Measurements from ENCODE around the gene DBN1. TPM values are rescaled to one million over a fixed set of nuclear protein-coding genes. Genes with fewer than 3 reads are reported as not detected.

Gene DBN1
- polyA plus RNA-seq, 4 donors: 1.6 to 32.0 (median 14.2) TPM

- FAIRE-seq (no peak), DNase-seq (no peak)
- whole genome bisulfite sequencing, 3 donors: 80 to 88% (median 81%) methylated on average over 24 to 26 of the region's 26 CpGs
- H3K27me3 ChIP-seq (ENCODE audit: control insufficient read depth in 3 of 3, insufficient read depth in 3 of 3, low read length in 3 of 3): no peaks in the 10 kb centered on the region
- H3K36me3 ChIP-seq (ENCODE audit: control insufficient read depth in 3 of 3, insufficient read depth in 2 of 3, low read depth in 1 of 3, low read length in 3 of 3): peaks cover 6 to 63% (median 11%) of the 10 kb centered on the region in 3 donors
- peaks cover 0 to 21% (median 13%) of the 10 kb centered on the region in 3 donors for H3K4me1 ChIP-seq (ENCODE audit: control insufficient read depth in 3 of 3, insufficient read depth in 2 of 3, low read depth in 1 of 3, low read length in 2 of 3)
- H3K27ac ChIP-seq (ENCODE audit: low read depth in 1 of 3, low read length in 2 of 3): peak overlapping the region in 2 of 3 donors; percentile 27 to 65
- no peak overlapping the region for H3K4me3 ChIP-seq (ENCODE audit: low read depth in 1 of 3, low read length in 3 of 3)
- no peaks in the 10 kb centered on the region for H3K9me3 ChIP-seq (ENCODE audit: control insufficient read depth in 2 of 2, insufficient read depth in 1 of 2, low read depth in 1 of 2, low read length in 1 of 2)
These were observed 43.1 kb downstream of the DBN1 start for GRCh38 chr5:177430140-177430951.

- DNase-seq: peak in 1 of 2 donors; percentile 58
- Histone ChIP-seq H3K36me3 (ENCODE audit: control insufficient read depth in 3 of 3, insufficient read depth in 2 of 3, low read depth in 1 of 3, low read length in 3 of 3) (peaks cover 5 to 54% (median 6%) of the 10 kb centered on the region in 3 donors), H3K4me1 (ENCODE audit: control insufficient read depth in 3 of 3, insufficient read depth in 2 of 3, low read depth in 1 of 3, low read length in 2 of 3) (peaks cover 0 to 23% (median 13%) of the 10 kb centered on the region in 3 donors), H3K9me3 (ENCODE audit: control insufficient read depth in 2 of 2, insufficient read depth in 1 of 2, low read depth in 1 of 2, low read length in 1 of 2) (no peaks in the 10 kb centered on the region), H3K27ac (ENCODE audit: low read depth in 1 of 3, low read length in 2 of 3) (peak overlapping the region in 2 of 3 donors; percentile 24 to 77), H3K4me3 (ENCODE audit: low read depth in 1 of 3, low read length in 3 of 3) (no peak overlapping the region), H3K27me3 (ENCODE audit: control insufficient read depth in 3 of 3, insufficient read depth in 3 of 3, low read length in 3 of 3) (no peaks in the 10 kb centered on the region)
- WGBS, 3 donors: 68 to 82% (median 80%) methylated on average over 6 of the region's 6 CpGs
- no peak for FAIRE-seq
These were observed 44.0 kb downstream of the DBN1 start for GRCh38 chr5:177429248-177430040.

- Histone ChIP-seq H3K4me3 (ENCODE audit: low read depth in 1 of 3, low read length in 3 of 3) (no peak overlapping the region), H3K9me3 (ENCODE audit: control insufficient read depth in 2 of 2, insufficient read depth in 1 of 2, low read depth in 1 of 2, low read length in 1 of 2) (no peaks in the 10 kb centered on the region), H3K36me3 (ENCODE audit: control insufficient read depth in 3 of 3, insufficient read depth in 2 of 3, low read depth in 1 of 3, low read length in 3 of 3) (peaks cover 5 to 47% (median 6%) of the 10 kb centered on the region in 3 donors), H3K4me1 (ENCODE audit: control insufficient read depth in 3 of 3, insufficient read depth in 2 of 3, low read depth in 1 of 3, low read length in 2 of 3) (peaks cover 0 to 23% (median 13%) of the 10 kb centered on the region in 3 donors), H3K27ac (ENCODE audit: low read depth in 1 of 3, low read length in 2 of 3) (peak overlapping the region in 2 of 3 donors; percentile 15 to 77), H3K27me3 (ENCODE audit: control insufficient read depth in 3 of 3, insufficient read depth in 3 of 3, low read length in 3 of 3) (no peaks in the 10 kb centered on the region)
- WGBS, 3 donors: 74 to 83% (median 76%) methylated on average over 10 of the region's 10 CpGs
- FAIRE-seq: no peak
- DNase-seq: no peak
These were observed 44.7 kb downstream of the DBN1 start for GRCh38 chr5:177428574-177429217.

- Histone ChIP-seq H3K4me1 (ENCODE audit: control insufficient read depth in 3 of 3, insufficient read depth in 2 of 3, low read depth in 1 of 3, low read length in 2 of 3) (peaks cover 0 to 23% (median 13%) of the 10 kb centered on the region in 3 donors), H3K27me3 (ENCODE audit: control insufficient read depth in 3 of 3, insufficient read depth in 3 of 3, low read length in 3 of 3) (no peaks in the 10 kb centered on the region), H3K27ac (ENCODE audit: low read depth in 1 of 3, low read length in 2 of 3) (peak overlapping the region in 2 of 3 donors; percentile 6 to 98), H3K9me3 (ENCODE audit: control insufficient read depth in 2 of 2, insufficient read depth in 1 of 2, low read depth in 1 of 2, low read length in 1 of 2) (no peaks in the 10 kb centered on the region), H3K36me3 (ENCODE audit: control insufficient read depth in 3 of 3, insufficient read depth in 2 of 3, low read depth in 1 of 3, low read length in 3 of 3) (peaks cover 4 to 40% (median 5%) of the 10 kb centered on the region in 3 donors), H3K4me3 (ENCODE audit: low read depth in 1 of 3, low read length in 3 of 3) (peak overlapping the region in 2 of 3 donors; percentile 40 to 90)
- no peak for FAIRE-seq
- no peak for DNase-seq
- 64 to 68% (median 64%) methylated on average over 11 of the region's 11 CpGs for WGBS, 3 donors
These were observed 45.4 kb downstream of the DBN1 start for GRCh38 chr5:177427919-177428573.

DNA sequence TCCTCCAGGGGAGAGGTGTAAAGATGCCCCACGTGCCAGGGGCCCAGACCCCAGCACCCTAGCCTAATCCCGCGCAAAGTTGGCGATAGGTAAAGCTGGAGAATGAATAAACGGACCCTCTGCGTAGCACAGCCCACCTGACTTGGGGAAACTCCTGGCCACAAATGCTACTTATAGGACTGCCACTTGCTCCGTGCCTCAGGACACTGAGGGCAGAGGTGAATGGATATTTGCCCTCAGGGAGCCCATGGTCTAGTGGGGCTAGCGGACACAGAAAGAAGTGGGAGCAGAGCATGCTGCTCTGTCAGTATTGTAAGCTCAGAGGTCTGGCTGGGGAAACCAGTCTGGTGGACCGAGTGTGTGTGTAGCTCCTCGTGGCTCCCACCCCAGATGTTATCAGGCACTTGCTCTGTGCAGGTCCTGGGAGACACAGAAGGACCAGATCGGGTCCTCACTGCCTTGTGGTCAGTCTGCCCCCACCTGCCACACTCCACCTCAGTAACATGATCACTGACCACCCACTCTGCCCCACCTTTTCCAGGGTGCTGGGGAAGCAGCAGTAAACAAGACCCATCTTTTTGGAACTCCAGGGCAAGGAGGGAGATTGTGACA lies 46.1 kb downstream of the DBN1 start:
- Histone ChIP-seq H3K4me1 (ENCODE audit: control insufficient read depth in 3 of 3, insufficient read depth in 2 of 3, low read depth in 1 of 3, low read length in 2 of 3) (peaks cover 0 to 23% (median 13%) of the 10 kb centered on the region in 3 donors), H3K9me3 (ENCODE audit: control insufficient read depth in 2 of 2, insufficient read depth in 1 of 2, low read depth in 1 of 2, low read length in 1 of 2) (no peaks in the 10 kb centered on the region), H3K36me3 (ENCODE audit: control insufficient read depth in 3 of 3, insufficient read depth in 2 of 3, low read depth in 1 of 3, low read length in 3 of 3) (peaks cover 1 to 33% (median 2%) of the 10 kb centered on the region in 3 donors), H3K27me3 (ENCODE audit: control insufficient read depth in 3 of 3, insufficient read depth in 3 of 3, low read length in 3 of 3) (no peaks in the 10 kb centered on the region), H3K27ac (ENCODE audit: low read depth in 1 of 3, low read length in 2 of 3) (peak overlapping the region; percentile 59 to 98 (median 88)), H3K4me3 (ENCODE audit: low read depth in 1 of 3, low read length in 3 of 3) (peak overlapping the region; percentile 70 to 90 (median 84))
- WGBS, 3 donors: 6 to 9% (median 8%) methylated on average over 10 to 11 of the region's 11 CpGs
- FAIRE-seq (no peak), DNase-seq (no peak)

- DNase-seq: peak; percentile 65 to 79
- Histone ChIP-seq H3K27me3 (ENCODE audit: control insufficient read depth in 3 of 3, insufficient read depth in 3 of 3, low read length in 3 of 3) (no peaks in the 10 kb centered on the region), H3K9me3 (ENCODE audit: control insufficient read depth in 2 of 2, insufficient read depth in 1 of 2, low read depth in 1 of 2, low read length in 1 of 2) (no peaks in the 10 kb centered on the region), H3K27ac (ENCODE audit: low read depth in 1 of 3, low read length in 2 of 3) (peak within 1 kb of the TSS; percentile 88 to 100 (median 92)), H3K4me3 (ENCODE audit: low read depth in 1 of 3, low read length in 3 of 3) (peak within 1 kb of the TSS; percentile 70 to 90 (median 84)), H3K4me1 (ENCODE audit: control insufficient read depth in 3 of 3, insufficient read depth in 2 of 3, low read depth in 1 of 3, low read length in 2 of 3) (peaks cover 0 to 23% (median 13%) of the 10 kb centered on the region in 3 donors), H3K36me3 (ENCODE audit: control insufficient read depth in 3 of 3, insufficient read depth in 2 of 3, low read depth in 1 of 3, low read length in 3 of 3) (peaks cover 0 to 27% (median 0%) of the 10 kb centered on the region in 3 donors)
- FAIRE-seq: no peak
- WGBS, 3 donors: 0 to 1% (median 0%) methylated on average over 36 to 82 of the region's 82 CpGs
These were observed 46.7 kb downstream of the DBN1 start, which contains the start of gene GRK6 for GRCh38 chr5:177426566-177427210. Gene GRK6, plus strand, starts transcription at chr5:177426676. Its CDS starts 170 bp downstream, at chr5:177426846.
